Stimulated activated CD8-positive, alpha-beta memory T cell treated with anti-CD3 and anti-CD28 coated beads, Interleukin-7, amount 100 ng/mL, for 4 hours (primary cell): Measurements from ENCODE around the gene NTRK2.

Source experiments
- DNase-seq, 2 donors: peaks; one replicate each; pipeline ENCODE4 v3.0.0-alpha.2; 2020; ENCODE audit warnings: low read depth in 2 of 2

The NTRK2 gene

DNA sequence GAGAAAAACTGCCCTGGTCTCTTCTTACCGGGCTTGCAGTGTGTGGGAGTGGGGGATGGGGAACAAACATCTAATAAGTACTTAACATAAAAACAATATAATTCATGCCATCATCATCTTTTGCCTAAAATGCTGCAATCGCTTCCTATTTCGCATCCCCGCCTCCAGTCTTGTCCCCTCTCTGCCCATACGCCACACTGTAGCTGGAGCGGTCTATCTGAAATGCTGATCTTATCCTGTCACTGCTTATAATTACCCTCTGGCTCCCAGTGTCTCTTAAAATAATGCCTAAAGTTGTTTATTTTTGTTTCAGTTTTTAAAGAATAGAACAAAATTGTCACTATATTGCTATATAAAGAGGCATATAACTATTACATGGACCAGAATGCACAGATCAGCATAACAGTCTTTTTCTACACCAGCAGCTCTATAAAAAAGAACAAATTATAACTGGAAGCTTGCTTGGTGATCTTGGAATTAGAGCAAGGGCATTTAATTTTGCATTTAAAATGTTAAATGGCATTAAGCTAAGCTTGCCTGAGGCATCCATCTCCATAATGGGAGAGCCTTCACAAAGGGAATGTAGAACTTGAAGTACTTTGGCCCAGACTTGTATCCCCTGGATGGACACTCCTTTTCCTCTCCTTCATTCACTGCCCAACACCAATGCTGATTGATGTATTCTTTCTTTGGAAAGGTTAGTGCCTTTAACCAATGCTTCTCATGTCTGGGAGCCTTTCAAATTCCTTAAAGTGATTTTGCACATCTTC is 12.2 kb downstream of the NTRK2 start:
- no peak for DNase-seq

DNA sequence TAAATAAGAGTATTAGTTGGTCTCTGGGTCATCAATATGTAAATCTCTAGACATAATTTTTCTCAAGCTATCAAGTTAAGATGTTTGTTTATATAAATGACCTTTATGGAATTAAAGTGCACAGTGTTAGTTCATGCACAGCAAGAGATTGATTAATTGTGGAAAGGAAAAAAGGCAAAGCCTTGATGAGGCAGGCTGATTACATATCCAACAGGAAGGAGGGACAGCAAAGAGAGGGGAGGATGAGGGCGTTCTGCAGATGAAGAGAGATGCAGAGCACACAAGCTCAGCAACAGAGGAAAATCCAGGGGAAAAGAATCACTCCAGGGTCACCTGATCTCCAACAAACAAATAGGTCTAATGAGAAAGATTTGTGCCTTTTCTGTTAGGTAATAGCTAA is 16.5 kb downstream of the NTRK2 start:
- no peak for DNase-seq

DNA sequence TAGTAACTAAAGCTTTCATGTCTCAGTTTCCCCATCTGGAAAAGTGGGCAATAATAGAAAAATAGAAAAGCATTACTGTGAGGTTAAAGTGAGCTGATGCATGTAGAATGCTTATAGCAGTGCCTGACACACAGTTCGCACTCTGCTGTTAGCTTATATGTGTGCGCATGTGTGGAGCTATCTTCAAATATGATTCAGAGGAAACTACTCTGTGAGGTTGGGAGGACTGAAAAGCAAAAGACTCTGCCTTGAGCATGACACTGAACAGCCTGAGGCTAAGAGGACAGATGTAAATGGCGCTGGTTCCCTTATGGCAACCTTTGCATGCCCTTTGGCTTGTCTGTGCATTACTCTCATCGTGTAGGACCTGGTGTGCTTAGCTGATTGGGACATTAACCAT is 19.4 kb downstream of the NTRK2 start:
- DNase-seq, result no peak

DNA sequence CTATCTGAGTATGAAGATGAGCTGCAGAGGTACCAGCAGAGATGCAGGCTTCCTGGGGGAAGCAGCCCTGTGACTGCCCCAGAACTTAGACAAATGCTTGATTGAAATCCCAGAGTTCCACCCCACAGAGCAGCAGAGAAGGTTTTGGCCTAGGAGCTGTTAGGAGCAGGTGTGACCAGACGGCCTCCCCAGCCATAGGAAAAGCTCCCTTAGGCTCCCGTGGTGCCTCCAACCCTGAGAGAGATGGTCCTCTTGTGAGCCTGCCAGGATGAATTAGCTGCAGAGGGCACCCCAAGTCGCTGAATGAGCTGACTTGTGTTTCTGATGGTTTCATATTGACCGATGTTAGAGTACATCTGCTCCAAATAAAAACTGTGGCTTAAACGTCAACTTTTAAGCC is 22.1 kb downstream of the NTRK2 start:
- no peak for DNase-seq

DNA sequence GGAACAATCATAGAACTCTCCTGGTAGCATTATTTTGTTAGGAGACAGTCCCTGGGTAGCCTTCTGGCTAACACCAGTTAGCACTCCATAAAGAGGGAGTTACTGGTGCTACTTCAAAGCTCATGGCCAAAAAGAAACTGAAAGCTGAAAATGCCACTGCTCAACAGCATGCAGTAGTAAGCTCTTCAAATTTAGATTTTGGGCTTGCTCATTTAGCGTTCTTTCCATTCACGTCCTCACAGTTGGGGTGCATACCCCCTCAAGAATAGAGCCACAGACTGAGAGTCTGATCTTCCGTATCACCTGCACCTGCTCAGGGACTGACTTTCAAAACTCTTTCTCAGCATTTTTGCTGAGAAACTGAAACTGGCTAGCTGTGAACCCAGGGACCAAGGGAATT is 24.7 kb downstream of the NTRK2 start:
- DNase-seq, result no peak

DNA sequence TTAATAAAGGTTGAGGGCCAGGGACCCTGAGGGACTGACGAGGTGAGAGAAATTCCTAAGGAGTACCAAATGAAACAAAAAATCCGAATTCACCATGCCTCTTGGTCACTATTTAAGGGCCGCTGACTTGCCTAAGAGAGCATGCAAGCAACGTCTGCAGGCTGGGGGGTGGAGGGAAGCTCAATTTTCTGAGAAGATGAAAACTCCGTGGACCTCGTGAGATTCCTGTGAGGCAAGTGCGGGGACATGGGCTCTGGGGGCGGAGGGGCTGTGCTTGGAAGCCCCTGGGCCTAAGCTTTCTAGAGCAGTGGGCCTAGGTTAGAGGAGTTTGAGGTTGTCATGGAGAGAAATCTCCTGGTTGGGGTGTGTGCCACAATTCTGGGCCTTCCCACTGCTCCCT is 27.5 kb downstream of the NTRK2 start:
- DNase-seq, result no peak

DNA sequence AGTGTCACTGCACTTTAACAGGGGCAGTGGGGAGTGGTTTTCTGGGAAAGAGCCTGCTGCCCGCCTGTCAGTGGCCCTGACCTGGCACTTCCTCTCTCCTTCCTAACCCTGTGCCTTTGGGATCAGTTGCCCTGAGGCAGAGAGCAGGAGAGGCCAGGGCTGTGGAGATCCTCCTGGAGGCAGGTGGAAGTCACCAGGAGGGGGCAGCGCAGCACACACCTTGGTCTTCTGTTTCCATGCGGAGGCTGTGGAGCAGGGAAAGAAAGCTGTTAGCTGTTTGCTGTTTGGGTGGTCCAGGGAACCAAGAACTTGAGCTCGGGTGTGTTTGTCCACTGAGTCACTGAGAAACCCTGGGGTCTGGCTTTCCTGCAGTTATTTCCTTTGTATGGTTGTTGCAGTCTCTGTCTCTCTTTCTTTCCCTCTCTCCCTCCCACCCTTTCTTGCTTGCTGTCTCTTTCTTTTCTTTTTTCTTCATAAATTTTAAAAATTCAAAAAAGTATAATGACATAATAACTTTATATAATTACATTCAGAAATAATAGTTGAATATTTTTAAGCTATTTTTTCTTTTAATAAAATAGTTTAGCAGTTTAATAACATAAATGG is 28.1 kb downstream of the NTRK2 start:
- peak in 1 of 2 donors; percentile 4 for DNase-seq

DNA sequence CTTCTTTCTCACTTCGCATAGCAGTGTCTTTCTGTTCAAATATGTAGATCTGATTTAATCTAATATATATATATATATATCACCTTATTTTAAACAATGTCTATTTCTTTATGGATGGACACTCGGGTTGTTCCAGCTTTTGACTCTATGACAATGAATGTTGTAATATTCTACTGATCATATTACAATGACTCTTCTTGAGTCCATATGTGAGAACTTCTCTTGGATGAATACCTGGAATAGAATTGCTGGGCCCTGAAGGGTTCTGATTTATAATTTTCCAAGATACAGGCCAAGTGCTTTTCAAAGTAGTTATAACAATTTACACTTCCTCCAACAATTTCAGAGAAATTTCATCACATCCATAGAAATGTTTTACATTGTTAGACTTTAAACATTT is 28.8 kb downstream of the NTRK2 start:
- no peak for DNase-seq

DNA sequence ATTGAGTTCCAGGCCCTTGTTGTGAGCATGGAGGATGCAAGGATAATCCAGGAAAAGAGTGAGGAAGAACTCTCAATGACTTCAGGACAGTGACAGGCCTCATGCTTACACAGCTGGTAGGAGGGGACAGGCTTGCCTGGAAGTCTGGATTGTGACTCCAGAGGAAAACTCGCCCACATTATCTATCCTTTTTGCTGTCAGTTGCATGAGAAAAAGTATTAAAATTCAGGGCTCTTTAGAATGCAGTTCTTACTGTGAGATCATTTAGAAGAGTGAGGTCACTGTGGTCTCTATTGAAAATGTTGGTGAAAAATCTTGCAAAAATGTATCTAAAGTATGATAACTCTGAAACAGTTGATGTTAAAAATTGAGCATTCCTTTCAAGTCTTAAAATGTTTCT is 30.5 kb downstream of the NTRK2 start:
- no peak for DNase-seq

DNA sequence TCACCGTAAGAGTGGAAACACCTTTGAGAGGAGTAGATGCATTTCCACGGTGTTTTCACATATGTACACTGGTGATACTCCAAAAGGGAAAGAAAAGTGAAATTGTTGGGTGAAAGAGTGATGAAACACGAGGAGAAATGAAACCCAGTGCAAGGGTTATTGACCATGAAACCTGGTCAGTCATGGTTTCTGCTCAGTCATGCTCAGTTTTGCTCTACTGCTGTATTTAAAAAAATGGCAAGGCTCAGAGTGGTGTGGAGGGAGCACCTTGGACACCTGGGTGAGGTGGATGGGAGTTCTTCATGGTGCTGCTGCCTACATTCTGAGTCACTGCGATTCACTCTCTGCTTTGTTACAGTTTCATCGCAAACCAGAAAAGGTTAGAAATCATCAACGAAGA is 32.3 kb downstream of the NTRK2 start:
- DNase-seq, result no peak

DNA sequence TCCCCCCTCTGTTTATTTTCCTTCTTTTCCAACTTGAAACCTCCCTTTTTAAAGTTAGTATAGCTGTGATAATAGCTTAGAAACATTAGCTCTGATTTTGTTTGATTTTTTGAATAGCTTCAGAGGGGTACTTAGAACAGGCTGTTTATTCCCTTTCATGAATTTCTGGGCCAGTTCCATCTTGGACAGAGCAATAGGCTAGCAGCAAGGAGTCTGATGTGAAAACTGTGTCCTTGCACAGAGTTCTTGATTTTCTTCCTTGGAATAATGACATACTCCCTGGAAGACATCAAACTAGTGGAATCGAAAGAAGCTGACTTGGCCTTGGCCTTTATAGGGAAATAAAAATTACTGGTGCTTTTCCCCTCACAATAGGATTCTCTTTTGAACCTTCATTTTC is 32.9 kb downstream of the NTRK2 start:
- DNase-seq, result no peak

DNA sequence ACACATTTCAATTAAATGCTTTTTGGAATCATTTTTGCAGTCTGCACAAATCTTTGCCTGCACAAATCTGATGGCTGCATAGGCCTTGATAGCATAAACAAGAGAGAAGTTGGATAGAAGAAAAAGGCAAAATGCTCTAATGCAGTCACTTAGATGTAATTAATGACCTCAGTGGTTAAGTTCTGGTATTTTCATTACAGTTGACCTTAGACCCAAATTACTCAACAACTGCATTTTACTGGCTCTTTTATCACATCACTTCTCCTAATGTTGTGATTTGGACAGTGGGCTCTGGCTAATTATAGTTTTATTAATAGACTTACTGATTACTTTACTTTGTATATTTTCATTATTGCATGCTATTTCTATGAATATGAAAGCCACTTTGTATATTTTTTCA is 34.3 kb downstream of the NTRK2 start:
- DNase-seq, result no peak

DNA sequence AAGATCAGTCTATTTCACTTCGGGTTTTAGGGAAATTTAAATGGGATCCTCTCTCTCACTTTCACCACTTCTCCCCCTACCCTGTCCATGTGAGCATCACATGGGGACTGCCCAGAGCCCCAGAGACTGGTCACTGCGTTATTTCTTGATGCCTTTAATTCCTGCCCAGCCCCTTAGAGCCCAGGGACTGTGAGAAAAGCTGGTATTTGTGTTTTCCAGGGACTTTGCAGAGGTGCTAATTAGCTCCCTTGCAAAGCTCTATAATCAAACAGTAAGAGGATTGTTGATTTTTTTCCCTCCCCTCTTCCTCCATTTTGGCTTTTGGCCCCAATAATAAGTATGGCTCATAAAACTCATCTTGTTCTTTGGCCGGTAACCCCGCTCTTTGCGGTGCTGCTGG is 35.6 kb downstream of the NTRK2 start:
- no peak for DNase-seq

DNA sequence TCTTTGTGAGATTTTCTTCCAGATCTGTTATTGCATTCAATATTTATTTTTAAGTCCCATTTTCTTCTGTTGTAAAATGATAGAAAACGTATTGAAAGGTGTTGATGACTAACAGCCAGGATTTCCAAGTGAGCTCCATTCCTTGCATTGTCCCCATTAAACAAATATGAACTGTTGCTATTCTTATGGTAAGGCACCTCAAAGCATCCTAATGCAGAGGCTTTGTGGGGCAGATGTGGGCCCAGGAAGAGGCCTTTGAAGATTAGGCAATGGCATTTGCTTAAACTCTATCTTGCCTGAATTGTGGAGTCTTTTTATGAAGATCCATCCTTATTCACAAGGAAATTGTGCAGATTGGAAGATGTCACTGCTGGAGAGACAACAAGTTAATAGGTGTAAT is 38.9 kb downstream of the NTRK2 start:
- no peak for DNase-seq

DNA sequence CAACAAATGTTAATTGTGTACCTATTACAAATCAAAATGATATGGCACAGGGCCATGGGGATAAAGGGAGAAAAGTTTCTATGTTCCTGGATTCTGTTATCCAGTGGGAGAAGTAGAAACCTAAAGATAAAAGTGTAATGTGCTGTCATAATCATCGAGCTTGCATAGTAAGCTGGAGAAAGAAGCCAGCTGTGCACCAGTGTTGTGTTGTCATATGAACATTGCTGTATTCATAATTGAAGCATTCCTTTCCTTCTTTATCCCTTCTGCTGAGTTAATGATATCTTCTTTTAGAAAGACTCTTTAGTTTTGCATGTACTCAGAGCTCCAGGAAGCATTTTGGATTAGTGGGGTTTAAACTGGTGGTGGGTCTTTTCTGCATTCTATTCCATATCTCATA is 39.5 kb downstream of the NTRK2 start:
- no peak for DNase-seq

DNA sequence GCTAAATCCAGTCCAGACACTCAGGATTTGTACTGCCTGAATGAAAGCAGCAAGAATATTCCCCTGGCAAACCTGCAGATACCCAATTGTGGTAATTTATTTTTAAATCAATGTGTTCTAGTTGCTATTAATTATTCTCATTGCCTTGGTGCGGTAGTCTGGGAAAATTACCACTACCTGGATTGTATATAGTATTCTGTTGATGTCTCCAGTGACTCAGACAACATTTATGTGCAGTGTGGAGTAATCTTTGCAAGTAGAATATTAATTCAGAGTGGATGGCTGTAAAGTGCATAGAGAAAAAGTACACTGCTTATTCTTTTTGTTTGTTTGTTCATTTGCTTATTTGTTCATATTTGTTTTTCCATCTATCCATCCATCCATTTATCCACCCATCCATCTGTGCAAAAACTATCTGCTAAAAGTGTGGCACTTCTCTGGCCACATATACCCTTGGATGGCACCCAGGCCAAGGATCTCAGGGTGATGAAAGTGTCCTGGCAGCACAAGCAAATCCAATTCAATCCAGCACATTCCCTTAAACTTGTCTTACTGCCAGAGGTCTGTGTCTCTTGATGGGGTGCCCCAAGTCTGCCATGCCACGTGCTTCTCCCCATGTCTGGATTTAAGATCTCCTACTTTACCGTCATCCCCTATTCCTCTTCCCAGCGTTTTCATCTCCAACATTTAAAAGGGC is 41.3 kb downstream of the NTRK2 start:
- DNase-seq, result no peak

DNA sequence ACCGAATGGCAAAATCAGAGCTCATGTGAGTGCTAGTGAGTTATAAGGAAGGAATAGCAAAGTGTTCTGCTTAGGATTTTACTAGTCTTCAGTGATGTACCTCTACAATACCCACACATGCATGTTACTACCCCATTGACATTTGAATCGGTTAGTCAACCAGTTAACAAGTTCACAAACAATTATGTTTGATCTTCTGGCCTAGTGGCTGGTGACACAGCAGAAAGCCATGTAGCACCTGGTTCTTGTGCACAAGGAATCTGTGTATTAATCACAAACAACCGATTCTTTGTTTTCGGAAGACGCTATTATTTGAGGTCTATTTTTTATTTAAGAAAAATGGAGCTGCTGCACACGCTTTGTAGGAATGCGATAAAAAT is 41.9 kb downstream of the NTRK2 start:
- no peak for DNase-seq

DNA sequence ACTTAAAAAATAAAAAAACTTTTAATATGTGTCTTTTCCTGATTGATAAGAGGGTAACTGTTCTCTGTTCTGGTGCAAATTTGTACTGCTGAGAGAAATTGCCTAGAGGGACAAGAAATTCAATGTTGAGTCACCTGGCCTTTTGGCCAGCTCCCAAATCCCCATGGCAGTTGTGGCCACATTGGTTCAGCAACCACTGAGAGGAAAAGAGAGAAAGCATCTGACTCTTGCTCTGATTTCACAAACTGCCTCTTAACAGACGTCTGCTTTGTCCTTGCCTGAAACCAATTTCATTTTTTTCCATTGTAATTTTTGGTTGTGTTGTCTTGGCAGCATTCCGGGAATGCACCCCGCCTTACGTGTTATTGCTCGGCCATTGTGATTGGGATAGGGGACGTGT is 42.4 kb downstream of the NTRK2 start:
- DNase-seq, result no peak

DNA sequence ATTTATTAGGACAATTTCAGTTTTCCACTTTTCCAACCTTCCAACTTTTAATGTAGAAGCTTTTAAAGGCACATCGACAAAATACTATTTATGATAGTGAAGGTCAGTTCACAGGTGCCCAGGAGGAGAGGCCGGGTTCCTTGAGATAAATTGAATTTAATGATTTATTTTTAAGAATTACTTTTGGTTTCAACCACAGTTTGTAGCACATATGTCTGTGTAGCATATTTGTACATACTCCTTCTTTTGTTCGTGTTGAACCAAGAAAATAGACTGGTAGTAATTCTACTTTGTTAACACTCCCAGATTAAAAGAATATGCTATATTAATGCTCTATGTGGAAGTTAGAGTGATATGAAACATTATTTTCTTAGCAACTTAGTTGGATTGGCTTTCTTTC is 46.7 kb downstream of the NTRK2 start:
- DNase-seq, result no peak

DNA sequence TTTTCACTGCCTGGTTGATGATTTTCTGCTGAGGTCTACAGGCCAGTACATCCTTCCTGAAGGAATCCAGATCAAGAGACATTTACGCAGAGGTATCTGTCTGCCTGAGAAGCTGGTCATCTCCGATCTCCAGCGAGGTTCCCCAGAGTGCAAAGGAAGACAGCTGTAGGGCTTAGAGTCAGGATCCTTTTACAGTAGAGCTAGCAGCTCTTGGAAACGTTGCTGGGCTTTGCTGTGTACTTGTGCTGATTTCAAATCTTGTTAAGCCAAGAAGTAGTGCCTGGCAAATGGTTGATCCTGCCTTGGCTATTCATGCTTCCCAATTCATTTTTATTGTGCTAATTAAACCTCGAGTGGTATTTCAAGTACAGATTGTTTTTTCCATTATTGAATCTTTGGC is 48.9 kb downstream of the NTRK2 start:
- no peak for DNase-seq

DNA sequence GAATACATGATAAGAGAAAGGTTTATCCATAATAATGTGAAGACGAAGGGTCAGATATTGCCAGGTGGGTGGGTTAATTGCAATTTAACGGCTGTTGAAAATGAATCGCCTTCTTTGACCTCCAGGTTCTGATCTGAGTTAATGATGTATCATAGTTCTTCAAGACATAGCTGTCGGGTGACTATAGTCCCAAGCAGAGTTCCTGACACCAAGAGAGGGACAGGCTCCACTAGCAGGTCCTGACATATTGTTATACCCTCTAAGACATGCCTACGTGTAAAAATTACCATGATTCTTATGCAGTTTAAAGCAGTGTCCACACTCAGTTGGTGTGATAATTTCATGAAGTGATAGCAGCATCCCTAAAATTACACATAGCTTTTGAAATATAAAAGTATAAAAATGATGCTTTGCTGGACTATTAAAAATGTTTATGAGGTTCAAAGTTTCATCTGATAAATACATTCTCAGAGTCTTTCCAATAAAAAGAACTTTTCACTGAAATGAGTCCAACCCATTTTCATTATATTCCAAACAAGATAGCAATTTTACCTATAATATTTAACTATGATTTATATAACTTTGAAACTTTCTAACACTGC is 53.0 kb downstream of the NTRK2 start:
- DNase-seq, result no peak

DNA sequence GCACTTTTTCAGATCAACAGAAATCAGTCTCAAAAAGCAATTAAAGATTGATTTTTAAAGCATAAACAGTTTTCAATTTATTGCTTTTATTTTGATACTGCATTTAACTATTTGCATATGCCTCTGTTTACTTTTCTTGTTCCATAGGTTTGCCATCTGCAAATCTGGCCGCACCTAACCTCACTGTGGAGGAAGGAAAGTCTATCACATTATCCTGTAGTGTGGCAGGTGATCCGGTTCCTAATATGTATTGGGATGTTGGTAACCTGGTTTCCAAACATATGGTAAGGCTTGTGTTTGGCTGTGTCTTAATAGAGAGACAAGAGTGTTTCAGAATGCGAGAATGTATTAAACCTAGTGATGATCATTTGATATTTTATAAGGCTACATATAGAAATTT is 53.9 kb downstream of the NTRK2 start:
- no peak for DNase-seq

DNA sequence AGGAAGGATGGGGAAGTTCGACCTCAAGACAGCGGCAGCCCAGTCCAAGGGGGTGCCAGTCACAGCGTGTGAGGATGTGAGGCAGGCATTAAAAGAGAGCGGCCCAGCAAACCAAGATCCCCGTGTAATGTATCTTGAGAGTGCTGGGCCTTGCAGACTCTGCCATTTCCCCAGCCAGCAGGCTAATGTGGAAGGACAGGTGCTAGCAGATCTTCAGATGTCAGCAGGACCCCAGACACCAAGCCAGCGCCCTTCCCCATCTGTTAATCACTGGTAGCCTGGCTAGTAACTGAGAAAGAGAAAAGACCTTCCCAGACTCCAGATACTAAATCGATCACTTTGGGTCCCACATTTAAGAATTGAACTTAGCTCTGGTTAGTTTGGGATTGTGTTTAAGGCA is 62.2 kb downstream of the NTRK2 start:
- no peak for DNase-seq
